ENCODE measurements around the gene SLAMF8. TPM values are rescaled to one million over a fixed set of nuclear protein-coding genes. Genes with fewer than 3 reads are reported as not detected.
A peak's percentile ranks its signal among the peaks of the same experiment; 100 is the strongest.

Gene SLAMF8
- total RNA-seq, 6 experiments from 2014 or later, result 0.09 to 0.99 (median 0.40) TPM

- TF ChIP-seq CTCF (IDR thresholded peaks at IDR 0.05), result no peak; the same call in 1 of the 2 replicates
- H3K27ac Mint-ChIP-seq, result peak overlapping the region; percentile 95
- no peaks in the 10 kb centered on the region for H3K36me3 Mint-ChIP-seq (ENCODE audit: low read depth)
- peak overlapping the region; percentile 90 for H3K4me3 Mint-ChIP-seq
- DNase-seq, result peak; percentile 71
- H3K9me3 Mint-ChIP-seq, result no peaks in the 10 kb centered on the region
- H3K4me1 Mint-ChIP-seq (ENCODE audit: low read depth), result peaks cover 52% of the 10 kb centered on the region
- peaks cover 3% of the 10 kb centered on the region for H3K27me3 Mint-ChIP-seq (ENCODE audit: insufficient read depth)
Observed at GRCh38 chr1:159854693-159855192, 28.1 kb downstream of the SLAMF8 start.

GRCh38 chr1:159855709-159856108 lies 29.0 kb downstream of the SLAMF8 start:
- H3K4me1 Mint-ChIP-seq (ENCODE audit: low read depth), result peaks cover 52% of the 10 kb centered on the region
- peak overlapping the region; percentile 90; the same call in 1 of the 2 replicates for H3K27ac Mint-ChIP-seq
- no peak for TF ChIP-seq CTCF (IDR thresholded peaks at IDR 0.05)
- H3K27me3 Mint-ChIP-seq (ENCODE audit: insufficient read depth), result peaks cover 3% of the 10 kb centered on the region
- no peak for DNase-seq
- no peaks in the 10 kb centered on the region for H3K36me3 Mint-ChIP-seq (ENCODE audit: low read depth)
- no peak overlapping the region for H3K4me3 Mint-ChIP-seq
- H3K9me3 Mint-ChIP-seq, result no peaks in the 10 kb centered on the region

GRCh38 chr1:159856576-159856975 lies 29.9 kb downstream of the SLAMF8 start:
- H3K4me1 Mint-ChIP-seq (ENCODE audit: low read depth), result peaks cover 43% of the 10 kb centered on the region

GRCh38 chr1:159857889-159858288 lies 31.2 kb downstream of the SLAMF8 start:
- H3K4me1 Mint-ChIP-seq (ENCODE audit: low read depth), result peaks cover 30% of the 10 kb centered on the region
- no peaks in the 10 kb centered on the region for H3K36me3 Mint-ChIP-seq (ENCODE audit: low read depth)
- peaks cover 3% of the 10 kb centered on the region for H3K27me3 Mint-ChIP-seq (ENCODE audit: insufficient read depth)
- H3K9me3 Mint-ChIP-seq, result no peaks in the 10 kb centered on the region
- TF ChIP-seq CTCF (IDR thresholded peaks at IDR 0.05), result no peak
- DNase-seq, result no peak
- no peak overlapping the region for H3K4me3 Mint-ChIP-seq
- H3K27ac Mint-ChIP-seq, result no peak overlapping the region

More at GRCh38 chr1:159856576-159856975, 29.9 kb downstream of the SLAMF8 start:
- Mint-ChIP-seq H3K4me3 (no peak overlapping the region), H3K9me3 (no peaks in the 10 kb centered on the region), H3K36me3 (ENCODE audit: low read depth) (no peaks in the 10 kb centered on the region), H3K27ac (peak overlapping the region; percentile 27; the same call in 1 of the 2 replicates), H3K27me3 (ENCODE audit: insufficient read depth) (peaks cover 3% of the 10 kb centered on the region)
- DNase-seq, result no peak
- no peak for TF ChIP-seq CTCF (IDR thresholded peaks at IDR 0.05)

- no peak overlapping the region for H3K4me3 Mint-ChIP-seq
- no peaks in the 10 kb centered on the region for H3K9me3 Mint-ChIP-seq
- DNase-seq, result no peak
- H3K4me1 Mint-ChIP-seq (ENCODE audit: low read depth), result peaks cover 16% of the 10 kb centered on the region
- H3K27me3 Mint-ChIP-seq (ENCODE audit: insufficient read depth), result peaks cover 3% of the 10 kb centered on the region
- H3K36me3 Mint-ChIP-seq (ENCODE audit: low read depth), result no peaks in the 10 kb centered on the region
- TF ChIP-seq CTCF (IDR thresholded peaks at IDR 0.05), result no peak
- peak overlapping the region; percentile 0; the same call in 1 of the 2 replicates for H3K27ac Mint-ChIP-seq
Observed at GRCh38 chr1:159859767-159860322, 33.2 kb downstream of the SLAMF8 start.

Measured in HFFc6 (cell line).